Measurements from ENCODE around the gene KLF11. TPM values are rescaled to one million over a fixed set of nuclear protein-coding genes. Genes with fewer than 3 reads are reported as not detected.
A peak's percentile ranks its signal among the peaks of the same experiment; 100 is the strongest.

KLF11 gene
- total RNA-seq, 3 donors from 2014 or later (not counting 1 experiment from before 2014, with no cell fraction given): 47.3 to 85.8 (median 49.3) TPM

DNA sequence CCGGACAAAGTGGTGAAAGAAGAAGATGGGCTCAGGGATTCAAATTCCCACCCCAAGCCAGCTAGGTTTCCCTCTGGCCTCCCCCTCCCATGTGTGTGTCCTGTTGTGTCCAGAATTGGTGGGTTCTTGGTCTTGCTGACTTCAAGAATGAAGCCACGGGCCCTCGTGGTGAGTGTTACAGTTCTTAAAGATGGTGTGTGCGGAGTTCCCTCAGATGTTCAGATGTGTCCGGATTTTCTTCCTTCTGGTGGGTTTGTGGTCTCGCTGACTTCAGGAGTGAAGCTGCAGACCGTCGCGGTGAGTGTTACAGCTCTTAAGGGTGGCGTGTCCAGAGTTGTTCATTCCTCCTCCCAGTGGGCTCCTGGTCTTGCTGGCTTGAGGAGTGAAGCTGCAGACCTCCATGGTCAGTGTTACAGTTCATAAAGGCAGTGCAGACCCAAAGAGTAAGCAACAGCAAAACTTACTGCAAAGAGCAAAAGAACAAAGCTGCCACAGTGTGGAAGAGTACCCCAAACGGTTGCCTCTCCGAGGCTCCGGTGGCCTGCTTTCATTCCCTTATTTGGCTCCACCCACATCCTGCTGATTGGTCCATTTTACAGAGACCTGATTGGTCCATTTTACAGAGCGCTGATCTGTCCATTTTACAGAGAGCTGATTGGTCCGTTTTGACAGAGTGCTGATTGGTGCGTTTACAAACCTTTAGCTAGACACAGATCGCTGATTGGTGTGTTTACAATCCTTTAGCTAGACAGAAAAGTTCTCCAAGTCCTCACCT lies 37.7 kb upstream of the KLF11 start:
- Histone ChIP-seq H3K4me3 (ENCODE audit: low read length) (no peak overlapping the region), H3K36me3 (ENCODE audit: control insufficient read depth, insufficient read depth, low read length) (no peaks in the 10 kb centered on the region), H3K9me3 (ENCODE audit: control insufficient read depth, insufficient read depth, low read length) (no peaks in the 10 kb centered on the region), H3K27me3 (ENCODE audit: control insufficient read depth, insufficient read depth, low read length) (peaks cover 7% of the 10 kb centered on the region), H3K27ac (ENCODE audit: low read length) (no peak overlapping the region), H3K4me1 (ENCODE audit: control insufficient read depth, insufficient read depth, low read length) (peaks cover 5% of the 10 kb centered on the region)
- H3K4me3 Mint-ChIP-seq: no peak overlapping the region
- WGBS (ENCODE audit: insufficient coverage): 94% methylated on average over 16 of the region's 17 CpGs
- TF ChIP-seq, protein P1, sequence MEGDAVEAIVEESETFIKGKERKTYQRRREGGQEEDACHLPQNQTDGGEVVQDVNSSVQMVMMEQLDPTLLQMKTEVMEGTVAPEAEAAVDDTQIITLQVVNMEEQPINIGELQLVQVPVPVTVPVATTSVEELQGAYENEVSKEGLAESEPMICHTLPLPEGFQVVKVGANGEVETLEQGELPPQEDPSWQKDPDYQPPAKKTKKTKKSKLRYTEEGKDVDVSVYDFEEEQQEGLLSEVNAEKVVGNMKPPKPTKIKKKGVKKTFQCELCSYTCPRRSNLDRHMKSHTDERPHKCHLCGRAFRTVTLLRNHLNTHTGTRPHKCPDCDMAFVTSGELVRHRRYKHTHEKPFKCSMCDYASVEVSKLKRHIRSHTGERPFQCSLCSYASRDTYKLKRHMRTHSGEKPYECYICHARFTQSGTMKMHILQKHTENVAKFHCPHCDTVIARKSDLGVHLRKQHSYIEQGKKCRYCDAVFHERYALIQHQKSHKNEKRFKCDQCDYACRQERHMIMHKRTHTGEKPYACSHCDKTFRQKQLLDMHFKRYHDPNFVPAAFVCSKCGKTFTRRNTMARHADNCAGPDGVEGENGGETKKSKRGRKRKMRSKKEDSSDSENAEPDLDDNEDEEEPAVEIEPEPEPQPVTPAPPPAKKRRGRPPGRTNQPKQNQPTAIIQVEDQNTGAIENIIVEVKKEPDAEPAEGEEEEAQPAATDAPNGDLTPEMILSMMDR (IDR thresholded peaks at IDR 0.05): no peak
- ATAC-seq (no peak), DNase-seq (no peak)
- H3K27me3 Mint-ChIP-seq (ENCODE audit: low read depth in 2 of 2): peaks cover 0 to 5% of the 10 kb centered on the region in 2 donors
- intact Hi-C loops (cut with micrococcal nuclease): no loop called here
- no peaks in the 10 kb centered on the region for H3K9me3 Mint-ChIP-seq
- H3K27ac Mint-ChIP-seq: no peak overlapping the region
- no peaks in the 10 kb centered on the region for H3K36me3 Mint-ChIP-seq
- peaks cover 0 to 12% of the 10 kb centered on the region in 2 donors for H3K4me1 Mint-ChIP-seq

- ATAC-seq (peak; percentile 73 to 97 (median 90)), DNase-seq (no peak)
- Mint-ChIP-seq H3K27ac (no peak overlapping the region), H3K36me3 (no peaks in the 10 kb centered on the region), H3K9me3 (no peaks in the 10 kb centered on the region), H3K27me3 (ENCODE audit: low read depth in 2 of 2) (peaks cover 0 to 5% of the 10 kb centered on the region in 2 donors), H3K4me1 (peaks cover 0 to 12% of the 10 kb centered on the region in 2 donors), H3K4me3 (peak overlapping the region; percentile 60)
- intact Hi-C loops (cut with micrococcal nuclease): no loop called here
- WGBS (ENCODE audit: insufficient coverage): 60% methylated on average over 64 of the region's 64 CpGs
- no peak overlapping the region for H3K27ac ChIP-seq (ENCODE audit: low read length)
- no peaks in the 10 kb centered on the region for H3K36me3 ChIP-seq (ENCODE audit: control insufficient read depth, insufficient read depth, low read length)
- peaks cover 7% of the 10 kb centered on the region for H3K27me3 ChIP-seq (ENCODE audit: control insufficient read depth, insufficient read depth, low read length)
- no peak overlapping the region for H3K4me3 ChIP-seq (ENCODE audit: low read length)
- peaks cover 5% of the 10 kb centered on the region for H3K4me1 ChIP-seq (ENCODE audit: control insufficient read depth, insufficient read depth, low read length)
- H3K9me3 ChIP-seq (ENCODE audit: control insufficient read depth, insufficient read depth, low read length): no peaks in the 10 kb centered on the region
- TF ChIP-seq, protein P1 (IDR thresholded peaks at IDR 0.05): no peak
Observed at GRCh38 chr2:10006236-10007161, 36.9 kb upstream of the KLF11 start.

DNA sequence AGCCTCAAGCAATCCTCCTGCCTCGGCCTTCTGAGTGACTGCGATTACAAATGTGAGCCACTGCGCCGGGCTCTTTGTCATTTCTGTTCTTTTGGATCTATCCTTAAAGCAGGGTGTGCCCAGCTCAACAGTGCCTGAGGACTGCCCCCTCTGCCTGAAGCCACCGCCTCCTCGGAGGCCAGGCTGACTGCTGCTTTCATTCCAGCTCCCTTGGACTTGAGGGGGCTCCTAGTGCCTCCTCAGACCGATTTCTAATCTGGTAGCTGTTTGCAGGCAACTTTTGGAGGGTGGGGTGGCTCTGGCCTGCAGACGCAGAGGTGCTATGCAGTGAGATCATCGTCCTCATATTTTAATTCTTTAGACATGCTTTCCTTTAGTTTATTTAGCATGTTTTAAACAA lies 35.9 kb upstream of the KLF11 start:
- TF ChIP-seq, protein P1 (IDR thresholded peaks at IDR 0.05): no peak
- Mint-ChIP-seq H3K4me1 (peaks cover 0 to 12% of the 10 kb centered on the region in 2 donors), H3K9me3 (no peaks in the 10 kb centered on the region), H3K4me3 (peak overlapping the region; percentile 4), H3K27ac (no peak overlapping the region), H3K27me3 (ENCODE audit: low read depth in 2 of 2) (peaks cover 0 to 5% of the 10 kb centered on the region in 2 donors), H3K36me3 (no peaks in the 10 kb centered on the region)
- intact Hi-C loops (cut with micrococcal nuclease): no loop called here
- no peaks in the 10 kb centered on the region for H3K9me3 ChIP-seq (ENCODE audit: control insufficient read depth, insufficient read depth, low read length)
- peaks cover 5% of the 10 kb centered on the region for H3K4me1 ChIP-seq (ENCODE audit: control insufficient read depth, insufficient read depth, low read length)
- 82% methylated on average over 9 of the region's 9 CpGs for whole genome bisulfite sequencing (ENCODE audit: insufficient coverage)
- no peaks in the 10 kb centered on the region for H3K36me3 ChIP-seq (ENCODE audit: control insufficient read depth, insufficient read depth, low read length)
- peaks cover 7% of the 10 kb centered on the region for H3K27me3 ChIP-seq (ENCODE audit: control insufficient read depth, insufficient read depth, low read length)
- DNase-seq: no peak
- H3K4me3 ChIP-seq (ENCODE audit: low read length): no peak overlapping the region
- no peak overlapping the region for H3K27ac ChIP-seq (ENCODE audit: low read length)
- ATAC-seq: no peak
